ENCODE measurements around the gene C9orf152.

- TF ChIP-seq RAD21 (IDR thresholded peaks at IDR 0.05; ENCODE audit: low read length) (no peak), RFX5 (IDR thresholded peaks at IDR 0.05; ENCODE audit: low read length) (no peak), CTCF (IDR thresholded peaks at IDR 0.05) (no peak), POLR2AphosphoS5 (IDR thresholded peaks at IDR 0.05; ENCODE audit: low read depth, low read length) (no peak), TCF12 (IDR thresholded peaks at IDR 0.05) (no peak), RCOR1 (IDR thresholded peaks at IDR 0.05; ENCODE audit: low read length) (no peak)
These were observed 49.3 kb upstream of the C9orf152 start for GRCh38 chr9:110257097-110257841.
